GM19324 (cell line): ENCODE data around the gene ABHD18.
"Not testable (repeated sequence)": the region's sequence is repeated elsewhere in the genome, so short reads cannot be mapped to it uniquely, and the experiment has no call there.

Source experiments
- ATAC-seq: cut with Tn5 transposase; IDR thresholded peaks from one replicate; pipeline ENCODE4 v1.9.1; 2021; ENCODE audit warnings: mild to moderate bottlenecking, moderate library complexity; ENCODE audit not compliant: unreplicated experiment, low FRiP score

The ABHD18 gene

GRCh38 chr4:127965062-127965802, at the start of gene ABHD18, which contains the start of gene MFSD8:
ABHD18 (plus strand) TSS chr4:127965406; CDS start chr4:127982956, 17,550 bp downstream.
MFSD8 (minus strand) TSS chr4:127965173; CDS start chr4:127965133, 40 bp downstream.
- peak; percentile 99 for ATAC-seq

GRCh38 chr4:127916512-127916911, 48.7 kb upstream of the ABHD18 start:
- no peak for ATAC-seq

- ATAC-seq = no peak
Measured at GRCh38 chr4:127917151-127917550, 48.1 kb upstream of the ABHD18 start.

- no peak for ATAC-seq
Measured at GRCh38 chr4:127920521-127920920, 44.7 kb upstream of the ABHD18 start.

GRCh38 chr4:127922226-127922625, 43.0 kb upstream of the ABHD18 start:
- no peak for ATAC-seq

DNA sequence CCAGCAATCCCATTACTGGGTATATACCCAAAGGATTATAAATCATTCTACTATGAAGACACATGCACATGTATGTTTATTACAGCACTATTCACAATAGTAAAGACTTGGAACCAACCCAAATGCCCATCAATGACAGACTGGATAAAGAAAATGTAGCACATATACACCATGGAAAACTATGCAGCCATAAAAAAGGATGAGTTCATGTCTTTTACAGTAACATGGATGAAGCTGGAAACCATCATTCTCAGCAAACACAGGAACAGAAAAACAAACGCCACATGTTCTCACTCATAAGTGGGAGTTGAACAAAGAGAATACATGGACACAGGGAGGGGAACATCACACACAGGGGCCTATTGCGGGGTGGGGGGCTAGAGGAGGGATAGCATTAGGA, 39.5 kb upstream of the ABHD18 start:
- ATAC-seq = not testable (repeated sequence)

GRCh38 chr4:127930175-127930574, 35.0 kb upstream of the ABHD18 start:
- no peak for ATAC-seq

GRCh38 chr4:127931836-127932235, 33.4 kb upstream of the ABHD18 start:
- ATAC-seq = not testable (repeated sequence)

DNA sequence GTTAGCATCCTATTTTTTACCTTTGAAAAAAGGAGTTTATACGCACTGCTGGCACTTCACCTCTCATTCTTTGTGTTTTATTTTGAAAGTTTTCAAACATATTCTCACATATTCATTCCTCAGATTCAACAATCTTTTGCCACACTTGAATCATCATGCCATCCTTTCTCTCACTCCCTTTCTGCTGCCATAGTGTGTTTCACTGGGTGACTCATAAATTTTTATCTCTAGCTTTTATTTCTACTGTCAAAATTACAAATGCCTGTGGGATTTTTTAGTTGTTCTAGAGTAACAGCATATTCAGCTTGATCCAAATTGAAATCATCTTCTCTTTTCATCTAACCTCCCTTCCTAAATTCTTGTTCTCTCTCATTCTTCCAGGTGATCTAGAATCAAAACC, 28.2 kb upstream of the ABHD18 start:
- no peak for ATAC-seq

DNA sequence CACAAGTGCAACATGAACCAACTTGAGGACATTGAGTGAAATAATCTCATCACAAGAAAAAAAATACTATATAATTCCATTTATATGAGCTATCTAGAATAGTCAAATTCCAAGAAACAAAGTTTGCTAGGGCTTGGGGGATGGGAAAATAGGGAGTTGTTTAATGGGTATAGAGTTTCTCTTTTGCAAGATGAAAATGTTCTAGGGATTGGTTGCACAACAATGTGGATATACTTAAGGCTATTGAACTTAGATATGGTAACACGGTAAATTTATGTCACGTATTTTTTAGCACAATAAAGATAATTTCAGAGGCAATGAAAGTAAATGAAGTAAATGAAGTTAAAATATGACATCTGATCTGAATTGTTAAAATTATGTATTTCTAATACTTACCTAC, 8.1 kb upstream of the ABHD18 start:
- no peak for ATAC-seq

- no peak for ATAC-seq
Measured at GRCh38 chr4:127959794-127960193, 5.4 kb upstream of the ABHD18 start.

- ATAC-seq = not testable (repeated sequence)
Measured at GRCh38 chr4:127963633-127964398, 1.4 kb upstream of the ABHD18 start.

GRCh38 chr4:127964426-127965061, 662 bp upstream of the ABHD18 start:
- ATAC-seq = peak; percentile 23

- ATAC-seq = peak; percentile 24
Measured at GRCh38 chr4:127965803-127966175, 583 bp downstream of the ABHD18 start.

- no peak for ATAC-seq
Measured at GRCh38 chr4:127967141-127967775, 2.1 kb downstream of the ABHD18 start.

DNA sequence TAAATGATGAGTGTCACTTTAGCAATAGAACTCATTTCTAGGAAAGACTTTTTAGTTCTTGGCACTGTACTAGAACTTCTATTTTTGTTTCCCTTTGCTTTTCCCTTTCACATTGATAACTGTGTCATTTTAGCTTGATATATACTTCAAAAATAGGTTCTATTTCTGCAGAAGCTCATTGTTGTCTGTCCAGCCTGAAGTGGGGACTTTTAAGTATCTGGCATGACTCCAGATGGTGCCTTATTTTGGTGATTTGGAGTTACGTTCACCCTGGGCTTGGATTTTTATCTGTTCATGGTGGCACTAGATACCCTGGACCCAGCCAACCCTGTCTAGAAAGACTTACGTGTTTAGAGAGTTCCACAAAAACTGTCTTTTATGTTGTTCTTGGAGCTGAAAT, 3.4 kb downstream of the ABHD18 start:
- ATAC-seq = no peak

GRCh38 chr4:127970925-127971324, 5.7 kb downstream of the ABHD18 start:
- not testable (repeated sequence) for ATAC-seq

GRCh38 chr4:127975121-127975770, 10.0 kb downstream of the ABHD18 start:
- ATAC-seq = no peak

GRCh38 chr4:127978930-127979329, 13.7 kb downstream of the ABHD18 start:
- no peak for ATAC-seq

DNA sequence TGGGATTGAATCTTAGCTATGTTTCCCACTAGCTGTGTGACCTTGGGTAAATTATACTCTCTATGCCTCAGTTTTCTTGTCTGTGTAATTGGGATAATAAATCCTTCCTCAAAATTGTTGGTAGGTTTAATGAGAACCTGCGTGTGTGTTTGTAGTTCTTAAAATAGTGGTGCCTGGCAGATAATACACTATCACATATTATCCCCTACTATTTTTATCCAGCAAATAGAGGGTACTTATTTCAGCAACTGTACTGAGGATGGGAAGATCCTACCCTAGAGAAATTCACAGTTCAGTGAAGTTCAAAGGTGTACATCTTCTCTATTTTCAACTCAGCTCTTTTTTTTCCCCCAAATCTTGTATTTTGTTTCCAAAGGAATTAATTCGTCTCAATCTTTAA, 17.2 kb downstream of the ABHD18 start:
- no peak for ATAC-seq
